SK-N-SH treated with all-trans-retinoic acid at 6 μM for 48 hours (cell line): Measurements from ENCODE around the gene CDCA5.

Source experiments
- OSR1 ChIP-seq: fragments of 250-450 bp; sonication (Bioruptor Pico); IDR thresholded peaks from 2 replicates; pipeline ENCODE4 v1.8.0; 2022; ENCODE audit warnings: moderate library complexity, mild to moderate bottlenecking, inconsistent platforms
- ZNF565 ChIP-seq: fragments of 450-650 bp; formaldehyde crosslinking; conservative IDR thresholded peaks from 2 replicates; pipeline ENCODE4 v1.5.0; 2020; ENCODE audit warnings: low read depth, mild to moderate bottlenecking, moderate library complexity

- no peak for TF ChIP-seq OSR1 (CRISPR knock-in tag)
- no peak for TF ChIP-seq ZNF565
These were observed 11.2 kb downstream of the CDCA5 start for GRCh38 chr11:65072631-65072966.
